ENCODE data around the gene FGF12.

GRCh38 chr3:192326656-192327055, 400.7 kb downstream of the FGF12 start:
- TF ChIP-seq EZH2phosphoT487 (IDR thresholded peaks at IDR 0.05; ENCODE audit: insufficient read depth, low read depth) (no peak), EZH2 (IDR thresholded peaks at IDR 0.05; ENCODE audit: insufficient read depth, poor library complexity, severe bottlenecking) (no peak)
